Vagina (tissue), 2 donors: ENCODE data around the gene AMOTL2.

Source experiments
- CTCF ChIP-seq, 3 experiments: fragments of 450-650 bp in 2 of 3; fragments of 200-600 bp in 1 of 3; sonication (generic) in 1 of 3; IDR thresholded peaks; one replicate each; pipeline ENCODE4 v1.5.1; 2017 to 2019; ENCODE audit warnings: antibody characterized with exemption in 3 of 3, mild to moderate bottlenecking in 2 of 3, moderate library complexity in 2 of 3
- POLR2AphosphoS5 ChIP-seq, 2 donors: sonication (generic); formaldehyde crosslinking; IDR thresholded peaks; one replicate each; pipeline ENCODE4 v1.9.0; 2017; ENCODE audit warnings: antibody characterized with exemption in 2 of 2, mild to moderate bottlenecking in 2 of 2, low read depth in 1 of 2; ENCODE audit not compliant: insufficient read depth in 1 of 2

GRCh38 chr3:134339913-134340312, 34.3 kb downstream of the AMOTL2 start:
- no peak for TF ChIP-seq CTCF (IDR thresholded peaks at IDR 0.05)
- no peak for TF ChIP-seq POLR2AphosphoS5 (IDR thresholded peaks at IDR 0.05; ENCODE audit: insufficient read depth in 1 of 2, low read depth in 1 of 2)
